SK-N-SH treated with all-trans-retinoic acid at 6 μM for 48 hours (cell line): ENCODE data around the gene MYO1B.

ENCODE experiments used
- ARNTL ChIP-seq: fragments of 450-650 bp; formaldehyde crosslinking; IDR thresholded peaks from 2 replicates; pipeline ENCODE4 v1.5.0; 2020; ENCODE audit warnings: low read depth, mild to moderate bottlenecking, moderate library complexity, borderline replicate concordance
- CREB5 ChIP-seq: fragments of 250-450 bp; sonication (Bioruptor Pico); IDR thresholded peaks from 2 replicates; pipeline ENCODE4 v1.5.1; 2020; ENCODE audit warnings: low read depth, mild to moderate bottlenecking, moderate library complexity
- CSDC2 ChIP-seq: fragments of 250-450 bp; sonication (Bioruptor Pico); IDR thresholded peaks from 2 replicates; pipeline ENCODE4 v1.5.0; 2020; ENCODE audit warnings: mild to moderate bottlenecking, moderate library complexity
- GLIS3 ChIP-seq: fragments of 250-450 bp; sonication (Bioruptor Pico); IDR thresholded peaks from 2 replicates; pipeline ENCODE4 v1.5.0; 2020; ENCODE audit warnings: mild to moderate bottlenecking, moderate library complexity
- ISL1 ChIP-seq: fragments of 250-450 bp; sonication (Bioruptor Pico); IDR thresholded peaks from 2 replicates; pipeline ENCODE4 v2.1.2; 2022; ENCODE audit warnings: mild to moderate bottlenecking, moderate library complexity
- PATZ1 ChIP-seq: fragments of 250-450 bp; sonication (Bioruptor Pico); IDR thresholded peaks from 2 replicates; pipeline ENCODE4 v1.8.0; 2020; ENCODE audit warnings: mild to moderate bottlenecking, moderate library complexity, borderline replicate concordance
- RARB ChIP-seq: fragments of 250-450 bp; sonication (Bioruptor Pico); IDR thresholded peaks from 2 replicates; pipeline ENCODE4 v1.8.0; 2021; ENCODE audit warnings: mild to moderate bottlenecking, moderate library complexity
- SNAI2 ChIP-seq: fragments of 250-450 bp; sonication (Bioruptor Pico); IDR thresholded peaks from 2 replicates; pipeline ENCODE4 v1.5.0; 2020; ENCODE audit warnings: mild to moderate bottlenecking, moderate library complexity
- ZC3H10 ChIP-seq: fragments of 250-450 bp; sonication (Bioruptor Pico); IDR thresholded peaks from 2 replicates; pipeline ENCODE4 v1.5.1; 2021; ENCODE audit warnings: mild to moderate bottlenecking, moderate library complexity
- ZFP30 ChIP-seq: fragments of 450-650 bp; formaldehyde crosslinking; IDR thresholded peaks from 2 replicates; pipeline ENCODE4 v1.5.0; 2022; ENCODE audit warnings: mild to moderate bottlenecking, moderate library complexity
- ZNF565 ChIP-seq: fragments of 450-650 bp; formaldehyde crosslinking; conservative IDR thresholded peaks from 2 replicates; pipeline ENCODE4 v1.5.0; 2020; ENCODE audit warnings: low read depth, mild to moderate bottlenecking, moderate library complexity
- ZNF70 ChIP-seq: fragments of 450-650 bp; formaldehyde crosslinking; IDR thresholded peaks from 2 replicates; pipeline ENCODE4 v1.5.0; 2020; ENCODE audit warnings: mild to moderate bottlenecking, moderate library complexity
- ZNF8 ChIP-seq: fragments of 450-650 bp; formaldehyde crosslinking; IDR thresholded peaks from 2 replicates; pipeline ENCODE4 v1.5.0; 2020; ENCODE audit warnings: mild to moderate bottlenecking, moderate library complexity

DNA sequence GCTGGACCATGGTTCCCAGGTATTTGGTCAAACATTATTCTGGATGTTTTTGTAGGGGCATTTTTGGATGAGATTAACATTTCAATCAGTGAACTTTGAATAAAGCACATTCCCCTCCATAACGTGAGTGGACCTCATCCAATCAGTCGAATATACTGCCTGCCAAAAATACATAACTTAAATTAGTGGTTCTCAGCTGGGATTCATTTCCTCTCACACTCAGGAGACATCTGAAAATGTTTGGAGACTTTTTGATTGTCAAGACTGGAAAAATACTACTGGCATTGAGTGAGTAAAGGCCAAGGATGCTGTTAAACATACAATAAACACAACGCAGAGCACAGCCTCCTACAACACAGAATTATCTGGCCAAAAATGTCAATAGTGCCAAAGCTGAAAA lies 198.2 kb downstream of the MYO1B start:
- TF ChIP-seq ZNF70 (CRISPR knock-in tag), result no peak
- no peak for TF ChIP-seq ZC3H10 (CRISPR knock-in tag)
- TF ChIP-seq CSDC2 (CRISPR knock-in tag), result no peak
- no peak for TF ChIP-seq SNAI2 (CRISPR knock-in tag)
- TF ChIP-seq ISL1, result no peak
- no peak for TF ChIP-seq PATZ1
- no peak for TF ChIP-seq ZNF8 (CRISPR knock-in tag)
- no peak for TF ChIP-seq ARNTL (CRISPR knock-in tag)
- TF ChIP-seq GLIS3 (CRISPR knock-in tag), result no peak
- no peak for TF ChIP-seq ZNF565 (CRISPR knock-in tag)
- no peak for TF ChIP-seq RARB (CRISPR knock-in tag)
- no peak for TF ChIP-seq ZFP30 (CRISPR knock-in tag)
- no peak for TF ChIP-seq CREB5 (CRISPR knock-in tag)
